Measurements from ENCODE around the gene CLDN9.

Gene CLDN9

GRCh38 chr16:2971134-2971984, 41.4 kb upstream of the CLDN9 start:
- H3K36me3 Mint-ChIP-seq (ENCODE audit: low read depth) = peaks cover 56% of the 10 kb centered on the region
- H3K4me3 Mint-ChIP-seq = peak overlapping the region; percentile 83
- no peak for DNase-seq
- H3K4me1 Mint-ChIP-seq (ENCODE audit: low read depth) = peaks cover 20% of the 10 kb centered on the region
- peaks cover 18% of the 10 kb centered on the region for H3K27me3 Mint-ChIP-seq
- H3K27ac Mint-ChIP-seq = peak overlapping the region; percentile 23
- no peaks in the 10 kb centered on the region for H3K9me3 Mint-ChIP-seq

- H3K4me1 Mint-ChIP-seq (ENCODE audit: low read depth) = peaks cover 20% of the 10 kb centered on the region
- peaks cover 15% of the 10 kb centered on the region for H3K27me3 Mint-ChIP-seq
- DNase-seq = no peak
- peak overlapping the region; percentile 11 for H3K4me3 Mint-ChIP-seq
- H3K36me3 Mint-ChIP-seq (ENCODE audit: low read depth) = peaks cover 65% of the 10 kb centered on the region
- H3K9me3 Mint-ChIP-seq = no peaks in the 10 kb centered on the region
- peak overlapping the region; percentile 4 for H3K27ac Mint-ChIP-seq
Observed at GRCh38 chr16:2971985-2972784, 40.5 kb upstream of the CLDN9 start.

GRCh38 chr16:2973093-2973492, 39.6 kb upstream of the CLDN9 start:
- H3K4me3 Mint-ChIP-seq = no peak overlapping the region
- H3K9me3 Mint-ChIP-seq = no peaks in the 10 kb centered on the region
- peaks cover 20% of the 10 kb centered on the region for H3K4me1 Mint-ChIP-seq (ENCODE audit: low read depth)
- H3K36me3 Mint-ChIP-seq (ENCODE audit: low read depth) = peaks cover 74% of the 10 kb centered on the region
- H3K27ac Mint-ChIP-seq = no peak overlapping the region
- peaks cover 9% of the 10 kb centered on the region for H3K27me3 Mint-ChIP-seq
- DNase-seq = no peak

- Mint-ChIP-seq H3K36me3 (ENCODE audit: low read depth) (peaks cover 77% of the 10 kb centered on the region), H3K4me3 (no peak overlapping the region), H3K27ac (no peak overlapping the region), H3K4me1 (ENCODE audit: low read depth) (peaks cover 16% of the 10 kb centered on the region), H3K27me3 (peaks cover 2% of the 10 kb centered on the region), H3K9me3 (no peaks in the 10 kb centered on the region)
- no peak for DNase-seq
Observed at GRCh38 chr16:2973605-2974318, 39.0 kb upstream of the CLDN9 start.

GRCh38 chr16:2974319-2975056, 38.2 kb upstream of the CLDN9 start:
- Mint-ChIP-seq H3K27me3 (no peaks in the 10 kb centered on the region), H3K4me3 (no peak overlapping the region), H3K27ac (peak overlapping the region; percentile 8), H3K4me1 (ENCODE audit: low read depth) (peaks cover 17% of the 10 kb centered on the region), H3K9me3 (no peaks in the 10 kb centered on the region), H3K36me3 (ENCODE audit: low read depth) (peaks cover 81% of the 10 kb centered on the region)
- DNase-seq = no peak

- DNase-seq = no peak
- no peaks in the 10 kb centered on the region for H3K9me3 Mint-ChIP-seq
- H3K27me3 Mint-ChIP-seq = no peaks in the 10 kb centered on the region
- no peak overlapping the region for H3K4me3 Mint-ChIP-seq
- peaks cover 17% of the 10 kb centered on the region for H3K4me1 Mint-ChIP-seq (ENCODE audit: low read depth)
- H3K36me3 Mint-ChIP-seq (ENCODE audit: low read depth) = peaks cover 83% of the 10 kb centered on the region
- no peak overlapping the region for H3K27ac Mint-ChIP-seq
Observed at GRCh38 chr16:2975161-2975795, 37.4 kb upstream of the CLDN9 start.

- Mint-ChIP-seq H3K9me3 (no peaks in the 10 kb centered on the region), H3K4me3 (no peak overlapping the region), H3K36me3 (ENCODE audit: low read depth) (peaks cover 78% of the 10 kb centered on the region), H3K4me1 (ENCODE audit: low read depth) (peaks cover 16% of the 10 kb centered on the region), H3K27ac (no peak overlapping the region), H3K27me3 (no peaks in the 10 kb centered on the region)
- DNase-seq = no peak
Observed at GRCh38 chr16:2976201-2976600, 36.5 kb upstream of the CLDN9 start.

GRCh38 chr16:2976673-2977072, 36.0 kb upstream of the CLDN9 start:
- Mint-ChIP-seq H3K4me3 (no peak overlapping the region), H3K9me3 (no peaks in the 10 kb centered on the region), H3K36me3 (ENCODE audit: low read depth) (peaks cover 75% of the 10 kb centered on the region), H3K27ac (no peak overlapping the region), H3K4me1 (ENCODE audit: low read depth) (peaks cover 19% of the 10 kb centered on the region), H3K27me3 (no peaks in the 10 kb centered on the region)
- DNase-seq = no peak

- H3K36me3 Mint-ChIP-seq (ENCODE audit: low read depth) = peaks cover 67% of the 10 kb centered on the region
- H3K4me1 Mint-ChIP-seq (ENCODE audit: low read depth) = peaks cover 23% of the 10 kb centered on the region
- no peak overlapping the region for H3K4me3 Mint-ChIP-seq
- no peak for DNase-seq
- no peaks in the 10 kb centered on the region for H3K9me3 Mint-ChIP-seq
- no peaks in the 10 kb centered on the region for H3K27me3 Mint-ChIP-seq
- peak overlapping the region; percentile 33 for H3K27ac Mint-ChIP-seq
Observed at GRCh38 chr16:2977440-2977839, 35.3 kb upstream of the CLDN9 start.

GRCh38 chr16:2979669-2980226, 33.0 kb upstream of the CLDN9 start:
- H3K9me3 Mint-ChIP-seq = no peaks in the 10 kb centered on the region
- peaks cover 47% of the 10 kb centered on the region for H3K36me3 Mint-ChIP-seq (ENCODE audit: low read depth)
- H3K27me3 Mint-ChIP-seq = peaks cover 3% of the 10 kb centered on the region
- peak overlapping the region; percentile 90 for H3K4me3 Mint-ChIP-seq
- H3K4me1 Mint-ChIP-seq (ENCODE audit: low read depth) = peaks cover 33% of the 10 kb centered on the region
- peak overlapping the region; percentile 88 for H3K27ac Mint-ChIP-seq
- DNase-seq = no peak

- H3K4me3 Mint-ChIP-seq = peak within 1 kb of the TSS; percentile 90
- H3K27ac Mint-ChIP-seq = peak within 1 kb of the TSS; percentile 88
- H3K9me3 Mint-ChIP-seq = no peaks in the 10 kb centered on the region
- peaks cover 40% of the 10 kb centered on the region for H3K36me3 Mint-ChIP-seq (ENCODE audit: low read depth)
- H3K27me3 Mint-ChIP-seq = peaks cover 3% of the 10 kb centered on the region
- peak; percentile 98 for DNase-seq
- peaks cover 33% of the 10 kb centered on the region for H3K4me1 Mint-ChIP-seq (ENCODE audit: low read depth)
Observed at GRCh38 chr16:2980227-2981176, 32.2 kb upstream of the CLDN9 start, which contains the start of gene PKMYT1. Gene PKMYT1, minus strand, starts transcription at chr16:2980446. Its CDS starts 789 bp downstream, at chr16:2979657.

- H3K27me3 Mint-ChIP-seq = peaks cover 3% of the 10 kb centered on the region
- no peaks in the 10 kb centered on the region for H3K9me3 Mint-ChIP-seq
- H3K4me1 Mint-ChIP-seq (ENCODE audit: low read depth) = peaks cover 33% of the 10 kb centered on the region
- H3K27ac Mint-ChIP-seq = peak overlapping the region; percentile 88
- H3K4me3 Mint-ChIP-seq = peak overlapping the region; percentile 90
- no peak for DNase-seq
- peaks cover 31% of the 10 kb centered on the region for H3K36me3 Mint-ChIP-seq (ENCODE audit: low read depth)
Observed at GRCh38 chr16:2981177-2981898, 31.4 kb upstream of the CLDN9 start.

Measured in activated T-cell treated with anti-CD3 and anti-CD28 coated beads, Interleukin-2, amount 50 U/mL, for 24 hours (primary cell).